RWPE1 (cell line): ENCODE data around the gene BTBD9.
"Not testable (repeated sequence)": the region's sequence is repeated elsewhere in the genome, so short reads cannot be mapped to it uniquely, and the experiment has no call there.

Experiments used
- CTCF ChIA-PET: fragments of 350-600 bp; sonication (Branson Sonifier 250); formaldehyde crosslinking; extraction: SDS; loops from one replicate; lab custom pipeline; 2021; lab: Yijun Ruan, JAX
- POLR2A ChIA-PET: fragments of 400-600 bp; formaldehyde crosslinking; extraction: SDS; loops from one replicate; lab custom pipeline; 2020; ENCODE audit warnings: antibody characterized with exemption; ENCODE audit not compliant: low non-redundant PET; lab: Yijun Ruan, JAX
- DNase-seq: peaks from one replicate; pipeline ENCODE4 v3.0.0; 2012; ENCODE audit warnings: low spot score
- H3K27ac ChIP-seq: fragments of 450-650 bp; 2 replicates; pipeline ENCODE4 v1.5.1; 2017
- TF ChIP-seq, protein P1 (sequence below): fragments of 450-650 bp; conservative IDR thresholded peaks from 2 replicates; pipeline ENCODE4 v1.5.1; 2017; ENCODE audit warnings: low read depth, mild to moderate bottlenecking

Gene BTBD9

DNA sequence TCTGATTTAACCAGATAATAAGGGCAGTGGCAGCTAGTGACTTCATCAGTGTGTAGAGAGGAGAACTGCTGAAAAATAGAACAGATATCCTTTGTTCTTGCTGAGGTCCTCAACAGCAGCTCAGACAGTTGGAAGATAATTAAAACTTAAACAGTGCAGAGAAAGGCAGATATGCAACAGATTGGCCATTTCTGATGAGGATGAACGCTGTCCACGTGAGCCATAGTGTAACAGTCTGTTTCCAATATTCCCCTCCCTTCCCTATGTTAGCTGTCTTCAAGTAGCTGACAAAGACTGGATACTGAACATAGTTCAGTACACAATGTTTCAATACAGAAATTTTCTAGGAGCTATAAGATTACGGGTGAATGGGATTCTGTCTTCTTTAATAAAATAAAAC is 291.4 kb downstream of the BTBD9 start:
- CTCF ChIA-PET = interaction anchor here (0.6 kb wide), 1 partner anchor 17 kb away, joined by 3 read pairs; no protein-coding TSS in a partner anchor
- TF ChIP-seq, protein P1, sequence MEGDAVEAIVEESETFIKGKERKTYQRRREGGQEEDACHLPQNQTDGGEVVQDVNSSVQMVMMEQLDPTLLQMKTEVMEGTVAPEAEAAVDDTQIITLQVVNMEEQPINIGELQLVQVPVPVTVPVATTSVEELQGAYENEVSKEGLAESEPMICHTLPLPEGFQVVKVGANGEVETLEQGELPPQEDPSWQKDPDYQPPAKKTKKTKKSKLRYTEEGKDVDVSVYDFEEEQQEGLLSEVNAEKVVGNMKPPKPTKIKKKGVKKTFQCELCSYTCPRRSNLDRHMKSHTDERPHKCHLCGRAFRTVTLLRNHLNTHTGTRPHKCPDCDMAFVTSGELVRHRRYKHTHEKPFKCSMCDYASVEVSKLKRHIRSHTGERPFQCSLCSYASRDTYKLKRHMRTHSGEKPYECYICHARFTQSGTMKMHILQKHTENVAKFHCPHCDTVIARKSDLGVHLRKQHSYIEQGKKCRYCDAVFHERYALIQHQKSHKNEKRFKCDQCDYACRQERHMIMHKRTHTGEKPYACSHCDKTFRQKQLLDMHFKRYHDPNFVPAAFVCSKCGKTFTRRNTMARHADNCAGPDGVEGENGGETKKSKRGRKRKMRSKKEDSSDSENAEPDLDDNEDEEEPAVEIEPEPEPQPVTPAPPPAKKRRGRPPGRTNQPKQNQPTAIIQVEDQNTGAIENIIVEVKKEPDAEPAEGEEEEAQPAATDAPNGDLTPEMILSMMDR = no peak
- no peak overlapping the region for H3K27ac ChIP-seq
- no peak for DNase-seq
- POLR2A ChIA-PET = interaction anchor here (0.6 kb wide), 1 partner anchor 656 kb away, joined by 3 read pairs; no protein-coding TSS in a partner anchor

DNA sequence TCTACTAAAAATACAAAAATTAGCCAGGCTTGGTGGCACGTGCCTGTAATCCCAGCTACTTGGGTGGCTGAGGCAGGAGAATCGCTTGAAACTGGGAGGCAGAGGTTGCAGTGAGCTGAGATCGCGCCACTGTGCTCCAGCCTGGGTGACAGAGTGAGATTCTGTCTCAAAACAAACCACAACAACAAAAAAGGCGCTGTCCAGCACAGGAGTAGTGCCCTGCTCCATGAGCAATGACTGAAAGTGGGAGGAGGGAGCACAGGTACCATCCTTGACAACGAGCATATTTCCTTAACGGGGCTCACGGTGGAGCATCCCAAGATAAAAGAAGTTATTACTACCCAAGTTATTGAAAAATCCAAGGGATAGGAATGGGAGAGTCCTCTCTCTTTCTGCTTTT is 291.9 kb downstream of the BTBD9 start:
- H3K27ac ChIP-seq, POLR2A ChIA-PET, DNase-seq, CTCF ChIA-PET: not testable (repeated sequence)

DNA sequence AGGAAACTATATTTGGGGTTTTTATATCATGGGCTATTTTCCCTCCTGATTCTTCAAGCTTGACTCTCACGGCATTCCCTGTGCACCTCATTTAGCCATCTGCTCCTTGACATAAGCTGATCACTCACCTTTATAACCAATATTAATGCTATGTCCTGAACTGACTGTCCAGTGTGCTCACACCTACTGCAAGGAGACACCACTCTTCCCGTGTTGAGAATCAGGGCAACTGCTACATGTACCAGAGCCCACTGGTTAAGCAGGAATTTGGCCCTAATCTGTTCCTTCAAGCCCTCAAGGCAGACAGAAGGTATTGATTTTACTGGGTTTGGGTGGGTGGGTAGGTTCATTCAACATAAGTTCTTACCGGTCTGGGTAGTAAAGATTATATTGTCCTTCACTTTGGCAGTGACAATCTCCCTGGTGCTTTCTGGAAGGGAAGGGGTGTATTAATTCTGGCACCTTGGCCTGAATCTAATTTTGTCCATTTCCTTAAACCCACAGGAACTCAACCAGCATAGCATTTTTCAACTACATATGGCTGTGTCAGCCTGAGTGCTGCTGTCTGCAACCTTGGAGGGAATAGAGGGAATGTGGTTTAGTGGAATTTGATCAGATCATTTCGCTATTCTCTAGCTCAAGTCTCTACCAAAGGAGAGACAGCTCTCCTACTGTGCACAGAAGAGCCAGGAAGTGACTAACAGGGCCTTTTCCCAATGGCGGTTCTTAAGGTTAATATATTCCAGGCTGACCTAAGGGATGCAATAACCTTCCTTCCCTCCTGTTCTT is 293.2 kb downstream of the BTBD9 start:
- H3K27ac ChIP-seq = no peak overlapping the region
- ChIA-PET CTCF (no interaction called here), POLR2A (no interaction called here)
- TF ChIP-seq, protein P1 = no peak
- DNase-seq = peak; percentile 3

DNA sequence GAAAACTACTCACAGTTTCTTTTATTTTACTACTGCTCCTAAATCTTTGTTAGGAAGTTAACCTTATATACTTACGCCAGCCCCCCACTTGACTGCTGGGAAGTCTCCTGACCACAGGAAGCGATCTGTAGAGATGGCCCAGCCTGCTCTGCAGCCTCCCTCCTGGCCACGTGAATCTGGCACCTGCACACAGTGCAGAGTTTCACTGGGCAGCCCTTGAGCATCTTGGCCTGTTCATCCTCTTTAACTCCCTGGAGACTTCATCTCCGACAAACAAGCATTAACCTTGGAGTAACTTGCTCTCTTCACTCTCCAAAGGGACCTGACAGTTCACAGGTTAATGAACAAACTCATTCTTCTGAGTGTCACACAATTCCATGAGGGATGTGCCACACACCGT is 294.1 kb downstream of the BTBD9 start:
- no peak for DNase-seq
- TF ChIP-seq, protein P1 = no peak
- CTCF ChIA-PET = no interaction called here
- no peak overlapping the region for H3K27ac ChIP-seq
- POLR2A ChIA-PET = no interaction called here

DNA sequence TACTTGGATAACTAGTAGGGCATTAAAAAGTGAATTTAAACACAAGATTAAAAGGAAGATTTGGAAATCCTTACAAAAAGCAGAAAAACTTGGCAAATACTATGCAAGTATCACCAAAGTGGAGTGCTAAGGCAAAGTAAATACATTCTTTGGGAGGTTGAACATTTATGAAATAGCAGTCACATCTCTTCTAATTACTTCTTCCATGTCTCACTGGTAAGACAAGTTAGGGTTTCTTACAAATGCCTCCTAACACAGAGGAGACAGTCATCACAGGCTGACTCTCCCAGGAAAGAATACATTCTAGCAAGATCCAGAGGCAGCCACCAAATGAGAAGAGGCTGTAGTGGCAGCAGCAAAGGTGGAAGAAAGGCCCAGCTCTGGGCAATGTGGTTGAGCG is 298.2 kb downstream of the BTBD9 start:
- TF ChIP-seq, protein P1 = no peak
- no peak for DNase-seq
- CTCF ChIA-PET = no interaction called here
- H3K27ac ChIP-seq = no peak overlapping the region
- POLR2A ChIA-PET = no interaction called here

DNA sequence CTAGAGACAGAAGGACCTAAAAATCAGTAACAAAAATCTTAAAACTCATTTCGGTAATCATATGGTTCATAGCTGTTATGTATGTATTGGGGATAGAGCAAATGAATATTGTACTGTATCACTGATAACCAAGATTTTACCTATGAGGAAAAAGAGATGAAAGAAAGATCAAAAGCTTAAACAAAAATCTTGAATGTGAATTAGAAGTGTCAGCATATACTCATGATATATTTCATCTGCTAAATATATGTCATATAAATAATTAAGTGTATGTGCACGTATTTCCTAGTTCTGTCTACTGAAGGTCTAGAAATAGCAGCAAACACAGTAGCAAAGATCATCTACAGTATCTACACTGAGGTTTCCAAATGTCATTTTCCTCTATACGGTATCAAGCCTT is 299.8 kb downstream of the BTBD9 start:
- ChIA-PET POLR2A (interaction anchor here (0.7 kb wide), 1 partner anchor 996 kb away, joined by 3 read pairs; no protein-coding TSS in a partner anchor), CTCF (no interaction called here)
- TF ChIP-seq, protein P1 = no peak

More for the DNA sequence above, 299.8 kb downstream of the BTBD9 start:
- no peak overlapping the region for H3K27ac ChIP-seq
- no peak for DNase-seq
